PC-3 (cell line): ENCODE measurements around the gene TMC2.

Experiments
- CTCF ChIP-seq: fragments of 300-600 bp; sonication (generic); conservative IDR thresholded peaks from 2 replicates; pipeline ENCODE4 v1.5.1; 2017; ENCODE audit warnings: antibody characterized with exemption, low read depth, mild to moderate bottlenecking, low read length
- EZH2 ChIP-seq: fragments of 300-600 bp; sonication (generic); IDR thresholded peaks from one replicate; pipeline ENCODE4 v1.6.1; 2017; ENCODE audit warnings: antibody characterized with exemption, mild to moderate bottlenecking, low read length; ENCODE audit not compliant: unreplicated experiment
- EZH2phosphoT487 ChIP-seq: fragments of 300-600 bp; sonication (generic); IDR thresholded peaks from 2 replicates; pipeline ENCODE4 v1.6.1; 2018; ENCODE audit warnings: mild to moderate bottlenecking, antibody characterized with exemption, low read length, borderline replicate concordance

GRCh38 chr20:2616634-2617033 is 80.3 kb downstream of the TMC2 start:
- TF ChIP-seq EZH2, result no peak
- no peak for TF ChIP-seq CTCF
- no peak for TF ChIP-seq EZH2phosphoT487
